Small intestine (tissue), 7 donors: ENCODE measurements around the gene GLIS1. TPM values are rescaled to one million over a fixed set of nuclear protein-coding genes. Genes with fewer than 3 reads are reported as not detected.

Experiments used
- DNase-seq, 2 donors: peaks; one replicate each; pipeline versions ENCODE4 v3.0.0 to v3.0.0-alpha.2; 2013
- FAIRE-seq: peaks from 2 replicates; lab custom pipeline; 2012; peaks lifted over from hg19 to GRCh38; lab: Jason Lieb, UNC
- H3K27ac ChIP-seq, 3 donors: one replicate each; pipeline ENCODE4 v1.5.1; 2013; ENCODE audit warnings: low read length in 2 of 3, mild to moderate bottlenecking in 2 of 3, control low read depth in 1 of 3, inconsistent platforms in 1 of 3, low read depth in 1 of 3, moderate library complexity in 1 of 3
- H3K27me3 ChIP-seq, 3 donors: one replicate each; pipeline ENCODE4 v1.6.1; 2013; ENCODE audit warnings: low read length in 3 of 3, inconsistent platforms in 1 of 3; ENCODE audit not compliant: control insufficient read depth in 3 of 3, insufficient read depth in 3 of 3
- H3K36me3 ChIP-seq, 3 donors: one replicate each; pipeline ENCODE4 v1.6.1; 2013; ENCODE audit warnings: low read length in 3 of 3, inconsistent platforms in 1 of 3, low read depth in 1 of 3, mild to moderate bottlenecking in 1 of 3, moderate library complexity in 1 of 3; ENCODE audit not compliant: control insufficient read depth in 3 of 3, insufficient read depth in 2 of 3
- H3K4me1 ChIP-seq, 3 donors: one replicate each; pipeline ENCODE4 v1.6.1; 2013; ENCODE audit warnings: low read length in 2 of 3, inconsistent platforms in 1 of 3, low read depth in 1 of 3, mild to moderate bottlenecking in 1 of 3, moderate library complexity in 1 of 3; ENCODE audit not compliant: control insufficient read depth in 3 of 3, insufficient read depth in 2 of 3
- H3K4me3 ChIP-seq, 3 donors: one replicate each; pipeline ENCODE4 v1.5.1; 2013; ENCODE audit warnings: low read length in 3 of 3, control low read depth in 1 of 3, inconsistent platforms in 1 of 3, low read depth in 1 of 3, mild to moderate bottlenecking in 1 of 3, moderate library complexity in 1 of 3
- H3K9me3 ChIP-seq, 2 donors: one replicate each; pipeline ENCODE4 v1.6.1; 2013; ENCODE audit warnings: low read depth in 1 of 2, low read length in 1 of 2; ENCODE audit not compliant: control insufficient read depth in 2 of 2, insufficient read depth in 1 of 2
- WGBS, 3 donors: extraction: QIAGEN DNeasy Blood & Tissue Kit; methylation state at CpG; one replicate each; pipeline ENCODE4 v1.1.7; 2013; 5-methylcytosine and 5-hydroxymethylcytosine counted together
- polyA plus RNA-seq, 4 donors: library from polyadenylated mRNA; stranded (reverse) in 3 of 4; unstranded in 1 of 4; fragments of 200-250 nt in 3 of 4; fragments of 120-200 nt in 1 of 4; gene quantifications; one replicate each; pipeline versions ENCODE4 v1.2.1 to v1.2.3, GENCODE V29; 2013
- donor health status: healthy with polysubstance abuse.
- donor health status: control.
- donor health status: control.
- donor health status: Bipolar disorder and iron deficiency.
- donor health status: healthy.

The GLIS1 gene
- polyA plus RNA-seq, 4 donors: 0.19 to 0.50 TPM; not detected in 2

DNA sequence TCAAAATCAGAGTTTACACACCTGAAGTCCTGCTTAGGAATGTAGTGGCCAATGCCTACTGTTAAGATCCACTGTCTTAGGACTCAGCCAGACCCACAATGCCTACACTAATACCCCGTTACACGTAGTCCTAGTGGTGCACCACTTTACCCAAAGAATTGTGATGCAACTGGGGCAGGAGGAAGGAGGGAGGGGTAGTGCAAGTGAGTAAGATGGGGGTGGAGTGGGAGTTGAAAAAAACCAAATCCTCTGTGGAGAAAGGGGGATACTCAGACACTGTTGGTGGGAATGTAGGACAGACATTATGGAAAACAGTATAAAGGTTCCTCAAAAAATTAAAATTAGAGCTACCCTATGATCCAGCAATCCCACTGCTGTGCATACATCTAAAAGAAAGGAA, 19.5 kb downstream of the GLIS1 start:
- H3K9me3 ChIP-seq: no peaks in the 10 kb centered on the region
- H3K27ac ChIP-seq: no peak overlapping the region
- no peaks in the 10 kb centered on the region for H3K36me3 ChIP-seq
- FAIRE-seq: no peak
- WGBS, 3 donors: 73 to 85% (median 84%) methylated on average over 2 of the region's 2 CpGs
- no peaks in the 10 kb centered on the region for H3K4me1 ChIP-seq
- H3K27me3 ChIP-seq: peaks cover 0 to 2% (median 0%) of the 10 kb centered on the region in 3 donors
- H3K4me3 ChIP-seq: no peak overlapping the region
- DNase-seq: no peak

DNA sequence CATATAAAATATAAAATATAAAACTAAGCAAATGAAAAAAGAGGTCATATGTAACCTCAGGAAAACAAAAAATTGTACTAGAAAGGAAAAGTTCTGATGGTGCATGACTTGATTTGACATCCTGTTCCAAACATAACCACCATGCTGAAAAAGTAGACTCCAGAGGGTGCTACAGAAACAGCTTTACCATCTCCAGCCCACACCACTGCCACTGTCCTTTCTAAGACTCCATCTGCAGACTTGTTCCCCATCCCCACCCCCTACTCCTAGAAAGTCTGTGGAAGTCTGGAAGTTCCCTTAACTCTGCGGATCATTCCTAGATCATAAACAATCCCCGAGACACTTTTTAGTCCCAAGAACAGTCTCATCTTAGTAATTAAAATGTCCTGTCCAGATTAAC, 20.5 kb downstream of the GLIS1 start:
- FAIRE-seq (no peak), DNase-seq (no peak)
- H3K4me1 ChIP-seq: no peaks in the 10 kb centered on the region
- no peaks in the 10 kb centered on the region for H3K9me3 ChIP-seq
- H3K27ac ChIP-seq: no peak overlapping the region
- 72 to 90% (median 79%) methylated on average over 2 of the region's 2 CpGs for whole genome bisulfite sequencing, 3 donors
- no peaks in the 10 kb centered on the region for H3K36me3 ChIP-seq
- H3K27me3 ChIP-seq: peaks cover 0 to 2% (median 0%) of the 10 kb centered on the region in 3 donors
- no peak overlapping the region for H3K4me3 ChIP-seq

DNA sequence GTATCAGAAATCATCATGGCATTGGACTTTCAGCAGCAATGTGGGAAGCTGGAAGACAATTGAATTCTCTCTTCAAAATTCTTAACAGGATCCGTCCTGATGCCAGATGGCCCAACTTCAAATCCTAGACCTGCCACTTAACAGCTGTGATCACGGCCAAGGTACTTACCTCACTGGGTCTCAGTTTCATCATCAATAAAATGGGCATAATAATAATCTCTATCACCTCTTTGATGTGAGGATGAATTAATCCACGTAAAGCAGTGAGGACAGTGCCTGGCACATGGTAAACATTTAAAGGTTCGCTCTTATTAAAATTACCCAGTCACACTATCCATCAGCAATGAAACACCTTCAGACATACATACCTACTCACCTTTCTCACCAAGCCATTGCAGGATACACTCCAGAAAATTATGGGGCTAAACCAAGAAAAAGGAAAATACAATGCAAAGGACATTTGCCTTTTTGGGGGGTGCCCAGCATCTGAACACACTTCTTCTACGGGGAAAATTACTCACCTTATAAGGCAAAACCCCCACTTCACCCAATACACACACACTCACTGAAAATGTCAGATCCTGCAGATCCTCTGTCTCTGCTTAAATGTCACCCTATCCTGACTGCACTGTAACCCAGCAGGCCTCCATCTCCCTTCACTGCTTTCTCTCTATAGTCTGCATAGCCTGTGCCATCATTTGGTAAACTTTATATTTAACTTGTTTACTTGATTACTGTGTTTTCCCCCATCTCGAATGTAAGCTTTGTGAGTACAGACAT, 21.7 kb downstream of the GLIS1 start:
- Histone ChIP-seq H3K4me3 (no peak overlapping the region), H3K9me3 (no peaks in the 10 kb centered on the region), H3K27me3 (peaks cover 0 to 2% (median 0%) of the 10 kb centered on the region in 3 donors), H3K36me3 (no peaks in the 10 kb centered on the region), H3K27ac (no peak overlapping the region), H3K4me1 (no peaks in the 10 kb centered on the region)
- FAIRE-seq (no peak), DNase-seq (no peak)
- WGBS, 3 donors: 72 to 81% (median 76%) methylated on average over 6 of the region's 6 CpGs

DNA sequence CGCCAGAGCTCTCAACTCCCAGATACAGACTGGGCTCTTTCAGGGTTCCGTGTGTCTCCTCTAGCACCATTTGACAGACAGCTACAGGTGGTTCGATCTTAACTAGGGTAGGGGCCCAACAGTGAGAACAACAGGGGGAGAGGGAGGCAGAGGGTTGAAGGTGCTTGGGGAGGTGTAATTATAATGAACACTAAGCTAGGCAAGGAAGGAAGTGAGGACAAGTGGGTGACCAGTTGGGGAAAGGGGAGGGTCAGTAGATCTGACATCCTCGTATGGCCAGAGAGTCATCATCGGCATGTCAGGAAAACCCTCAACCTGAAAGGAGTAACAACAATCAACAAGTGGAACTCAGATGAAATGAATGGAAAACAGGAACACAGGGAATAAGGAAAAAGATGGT, 22.8 kb downstream of the GLIS1 start:
- Histone ChIP-seq H3K4me3 (no peak overlapping the region), H3K27me3 (peaks cover 0 to 2% (median 0%) of the 10 kb centered on the region in 3 donors), H3K36me3 (no peaks in the 10 kb centered on the region), H3K4me1 (no peaks in the 10 kb centered on the region), H3K9me3 (no peaks in the 10 kb centered on the region), H3K27ac (no peak overlapping the region)
- FAIRE-seq (no peak), DNase-seq (no peak)
- WGBS, 3 donors: 84 to 87% (median 85%) methylated on average over 5 of the region's 5 CpGs

DNA sequence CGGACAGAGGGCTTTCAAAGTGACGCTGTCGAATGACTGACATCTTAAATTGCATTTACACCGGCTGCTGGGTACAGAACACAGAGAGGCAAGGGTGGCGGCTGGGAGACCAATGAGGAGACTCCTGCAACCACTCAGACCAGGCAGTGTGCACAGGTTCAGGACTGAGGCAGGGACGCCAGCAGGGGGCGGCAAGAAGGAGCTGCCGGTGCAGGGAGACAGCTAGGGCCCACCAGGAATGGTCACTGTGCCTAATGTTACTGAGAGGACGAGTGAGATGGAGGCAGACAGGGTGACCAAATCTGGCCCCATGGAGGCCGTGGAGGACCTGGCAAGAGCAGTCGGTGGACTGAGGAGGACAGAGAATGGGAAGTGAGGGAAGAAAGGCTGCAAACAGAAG, 23.5 kb downstream of the GLIS1 start:
- H3K36me3 ChIP-seq: no peaks in the 10 kb centered on the region
- peaks cover 0 to 2% (median 0%) of the 10 kb centered on the region in 3 donors for H3K27me3 ChIP-seq
- H3K9me3 ChIP-seq: no peaks in the 10 kb centered on the region
- FAIRE-seq: no peak
- no peak overlapping the region for H3K4me3 ChIP-seq
- H3K4me1 ChIP-seq: no peaks in the 10 kb centered on the region
- no peak overlapping the region for H3K27ac ChIP-seq
- WGBS, 3 donors: 65 to 74% (median 65%) methylated on average over 11 of the region's 11 CpGs
- peak in 1 of 2 donors; percentile 17 for DNase-seq

DNA sequence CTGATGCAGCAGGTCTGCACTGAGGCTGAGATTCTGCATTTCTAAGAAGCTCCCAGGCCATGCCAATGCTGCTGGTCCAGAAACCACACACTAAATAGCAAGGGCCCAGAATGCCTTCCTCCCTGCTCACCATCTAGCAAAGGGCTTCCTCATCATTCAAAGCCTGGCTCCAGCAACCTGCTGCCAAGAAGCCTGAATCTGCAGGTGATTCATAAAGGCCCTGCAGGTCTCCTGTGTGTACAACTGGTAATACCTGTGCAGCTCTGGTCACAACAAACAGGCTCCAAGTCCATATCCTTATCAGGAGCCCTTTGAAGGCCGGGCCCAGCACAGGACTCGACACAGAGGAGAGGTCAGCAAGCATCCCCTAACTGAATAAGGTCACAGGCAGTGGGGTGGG, 26.7 kb downstream of the GLIS1 start:
- no peak overlapping the region for H3K27ac ChIP-seq
- peaks cover 0 to under 1% (median 0%) of the 10 kb centered on the region in 3 donors for H3K27me3 ChIP-seq
- H3K9me3 ChIP-seq: no peaks in the 10 kb centered on the region
- FAIRE-seq (no peak), DNase-seq (no peak)
- no peaks in the 10 kb centered on the region for H3K36me3 ChIP-seq
- H3K4me1 ChIP-seq: no peaks in the 10 kb centered on the region
- no peak overlapping the region for H3K4me3 ChIP-seq
- 26 to 59% (median 28%) methylated on average over 2 of the region's 2 CpGs for WGBS, 3 donors

DNA sequence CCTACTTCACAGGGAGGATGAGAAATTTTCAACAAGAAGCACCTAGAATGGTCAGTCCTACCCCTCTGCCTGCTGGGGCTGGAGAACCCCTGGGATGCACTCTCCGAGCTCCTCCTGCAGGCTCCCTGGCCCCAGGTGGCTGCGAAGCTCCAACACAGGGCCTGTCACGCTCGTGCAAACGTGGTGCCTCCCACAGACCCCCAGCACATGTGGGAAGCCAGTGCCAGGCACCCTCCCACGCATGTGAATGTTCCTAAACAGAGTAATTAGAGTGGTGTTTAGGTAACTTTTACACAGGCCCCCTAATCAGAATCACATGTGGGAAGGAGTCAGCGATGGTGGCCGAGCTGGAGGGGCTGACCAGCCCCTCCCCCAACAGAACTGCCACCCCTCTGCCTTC, 28.4 kb downstream of the GLIS1 start:
- DNase-seq (no peak), FAIRE-seq (no peak)
- WGBS, 3 donors: 68 to 82% (median 72%) methylated on average over 8 of the region's 8 CpGs
- Histone ChIP-seq H3K27ac (no peak overlapping the region), H3K4me1 (no peaks in the 10 kb centered on the region), H3K9me3 (no peaks in the 10 kb centered on the region), H3K36me3 (no peaks in the 10 kb centered on the region), H3K4me3 (no peak overlapping the region), H3K27me3 (peaks cover 0 to 2% (median 0%) of the 10 kb centered on the region in 3 donors)

DNA sequence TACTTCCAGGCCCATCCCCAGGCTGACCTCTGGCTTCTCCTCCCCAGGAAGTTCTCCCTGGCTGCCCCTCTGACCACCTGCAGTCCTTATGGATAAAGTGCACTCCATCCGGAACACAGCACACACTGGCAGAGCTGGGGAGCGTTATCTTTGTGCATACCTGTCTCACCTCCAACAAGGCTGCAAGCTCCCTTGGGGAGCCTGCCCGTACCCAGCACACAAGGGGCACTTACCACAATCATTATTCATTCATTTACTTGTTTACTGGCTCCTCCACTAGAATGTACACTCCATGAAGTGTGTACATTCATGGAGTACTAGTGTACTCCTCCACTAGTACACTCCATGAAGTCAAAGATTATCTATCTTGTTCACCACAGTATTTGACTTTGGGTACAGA, 30.3 kb downstream of the GLIS1 start:
- H3K9me3 ChIP-seq: no peaks in the 10 kb centered on the region
- 78 to 87% (median 82%) methylated on average over 3 of the region's 3 CpGs for WGBS, 3 donors
- H3K4me3 ChIP-seq: no peak overlapping the region
- H3K4me1 ChIP-seq: no peaks in the 10 kb centered on the region
- no peak overlapping the region for H3K27ac ChIP-seq
- H3K27me3 ChIP-seq: peaks cover 0 to 8% (median 0%) of the 10 kb centered on the region in 3 donors
- no peak for DNase-seq
- H3K36me3 ChIP-seq: no peaks in the 10 kb centered on the region
- no peak for FAIRE-seq
